Hepatocyte (in vitro differentiated cells): ENCODE data around the gene AGA. TPM values are rescaled to one million over a fixed set of nuclear protein-coding genes. Genes with fewer than 3 reads are reported as not detected.

ENCODE experiments used
- DNase-seq: peaks from one replicate; pipeline ENCODE4 v3.0.0-alpha.2; 2016; ENCODE audit warnings: low spot score
- H2AFZ ChIP-seq: fragments of 200-600 bp; sonication (generic); 2 replicates; pipeline ENCODE4 v1.6.0; 2016; ENCODE audit warnings: antibody characterized with exemption, mild to moderate bottlenecking
- H3K27ac ChIP-seq: fragments of 200-600 bp; sonication (generic); 2 replicates; pipeline ENCODE4 v1.5.1; 2016; ENCODE audit warnings: mild to moderate bottlenecking
- H3K27me3 ChIP-seq: fragments of 200-600 bp; sonication (generic); 2 replicates; pipeline ENCODE4 v1.6.1; 2016
- H3K36me3 ChIP-seq: fragments of 200-600 bp; sonication (generic); replicated peaks from 2 replicates; pipeline ENCODE4 v1.5.1; 2016; ENCODE audit warnings: low read depth; ENCODE audit not compliant: insufficient read depth
- H3K4me1 ChIP-seq: fragments of 200-600 bp; sonication (generic); 2 replicates; pipeline ENCODE4 v1.5.1; 2016; ENCODE audit warnings: mild to moderate bottlenecking, moderate library complexity; ENCODE audit not compliant: insufficient read depth
- H3K4me2 ChIP-seq: fragments of 200-600 bp; sonication (generic); 2 replicates; pipeline ENCODE4 v1.6.0; 2016
- H3K4me3 ChIP-seq: fragments of 200-600 bp; sonication (generic); 2 replicates; pipeline ENCODE4 v1.5.1; 2016; ENCODE audit warnings: mild to moderate bottlenecking
- H3K79me2 ChIP-seq: fragments of 200-600 bp; sonication (generic); 2 replicates; pipeline ENCODE4 v1.6.0; 2017; ENCODE audit warnings: mild to moderate bottlenecking
- H3K9me2 ChIP-seq: fragments of 200-600 bp; sonication (generic); replicated peaks from 2 replicates; pipeline ENCODE4 v1.6.0; 2017; ENCODE audit warnings: mild to moderate bottlenecking; ENCODE audit not compliant: insufficient read depth
- H3K9me3 ChIP-seq: fragments of 200-600 bp; sonication (generic); 2 replicates; pipeline ENCODE4 v1.5.1; 2016; ENCODE audit warnings: low read depth, mild to moderate bottlenecking
- H4K20me1 ChIP-seq: fragments of 200-600 bp; sonication (generic); 2 replicates; pipeline ENCODE4 v1.6.0; 2016; ENCODE audit warnings: mild to moderate bottlenecking; ENCODE audit not compliant: insufficient read depth, poor library complexity, severe bottlenecking
- CTCF ChIP-seq: fragments of 200-600 bp; sonication (generic); IDR thresholded peaks from 2 replicates; pipeline ENCODE4 v1.5.1; 2016; ENCODE audit warnings: antibody characterized with exemption, mild to moderate bottlenecking; ENCODE audit not compliant: poor library complexity
- EZH2 ChIP-seq: fragments of 200-600 bp; sonication (generic); IDR thresholded peaks from 2 replicates; pipeline ENCODE4 v1.6.1; 2016; ENCODE audit warnings: antibody characterized with exemption, mild to moderate bottlenecking, borderline replicate concordance
- EZH2phosphoT487 ChIP-seq: fragments of 200-600 bp; sonication (generic); IDR thresholded peaks from one replicate; pipeline ENCODE4 v1.6.1; 2018; ENCODE audit warnings: antibody characterized with exemption, mild to moderate bottlenecking, low read depth, moderate library complexity; ENCODE audit not compliant: unreplicated experiment, severe bottlenecking
- WGBS: methylation state at CpG from one replicate; pipeline ENCODE4 v1.1.6; 2016; ENCODE audit warnings: low lambda C conversion rate; ENCODE audit errors: missing lambda C conversion rate; 5-methylcytosine and 5-hydroxymethylcytosine counted together
- polyA plus RNA-seq: library from polyadenylated mRNA; unstranded; fragments of >200 nt; fragmentation: Nextera tagmentation; extraction: Ambion mirVana; gene quantifications from 2 replicates; pipeline ENCODE4 v1.2.1, GENCODE V29; 2016
- total RNA-seq: library from RNA; depleted of rRNA; stranded (reverse); fragments of >200 nt; gene quantifications from 2 replicates; pipeline ENCODE4 v1.2.3, GENCODE V29; 2014

Gene AGA
- total and polyA plus RNA-seq, 2 experiments from 2014 or later: 29.5 to 43.8 TPM

GRCh38 chr4:177480795-177481194 lies 38.6 kb upstream of the AGA start:
- WGBS: 82% methylated on average over 2 of the region's 2 CpGs
- Histone ChIP-seq H2AFZ (no peak overlapping the region), H3K4me1 (no peaks in the 10 kb centered on the region), H3K27me3 (no peaks in the 10 kb centered on the region), H3K36me3 (no peaks in the 10 kb centered on the region), H3K9me2 (no peaks in the 10 kb centered on the region), H3K4me2 (no peak overlapping the region), H3K9me3 (no peaks in the 10 kb centered on the region), H3K27ac (no peak overlapping the region), H4K20me1 (no peaks in the 10 kb centered on the region), H3K4me3 (no peak overlapping the region), H3K79me2 (no peaks in the 10 kb centered on the region)
- DNase-seq: no peak
- TF ChIP-seq CTCF: no peak
- no peak for TF ChIP-seq EZH2phosphoT487
- no peak for TF ChIP-seq EZH2

GRCh38 chr4:177479063-177479462 lies 36.8 kb upstream of the AGA start:
- H3K9me3 ChIP-seq: no peaks in the 10 kb centered on the region
- TF ChIP-seq CTCF (no peak), EZH2phosphoT487 (no peak), EZH2 (no peak)
- H3K4me3 ChIP-seq: no peak overlapping the region
- no peaks in the 10 kb centered on the region for H3K79me2 ChIP-seq
- H2AFZ ChIP-seq: no peak overlapping the region
- H3K27me3 ChIP-seq: no peaks in the 10 kb centered on the region
- H3K4me1 ChIP-seq: no peaks in the 10 kb centered on the region
- H3K27ac ChIP-seq: no peak overlapping the region
- H3K9me2 ChIP-seq: no peaks in the 10 kb centered on the region
- DNase-seq: no peak
- 81% methylated on average over 4 of the region's 4 CpGs for WGBS
- H3K4me2 ChIP-seq: no peak overlapping the region
- H4K20me1 ChIP-seq: no peaks in the 10 kb centered on the region
- H3K36me3 ChIP-seq: no peaks in the 10 kb centered on the region

- TF ChIP-seq CTCF: no peak
- TF ChIP-seq EZH2: no peak
- no peak for TF ChIP-seq EZH2phosphoT487
- Histone ChIP-seq H3K9me3 (no peaks in the 10 kb centered on the region), H3K9me2 (no peaks in the 10 kb centered on the region), H2AFZ (no peak overlapping the region), H3K4me1 (no peaks in the 10 kb centered on the region), H3K79me2 (no peaks in the 10 kb centered on the region), H3K36me3 (no peaks in the 10 kb centered on the region), H4K20me1 (no peaks in the 10 kb centered on the region), H3K4me3 (no peak overlapping the region), H3K27ac (no peak overlapping the region), H3K4me2 (no peak overlapping the region), H3K27me3 (no peaks in the 10 kb centered on the region)
- no peak for DNase-seq
- WGBS: 57% methylated on average over 2 of the region's 2 CpGs
Observed at GRCh38 chr4:177478496-177478895, 36.3 kb upstream of the AGA start.

GRCh38 chr4:177473991-177474390 lies 31.8 kb upstream of the AGA start:
- H3K4me2 ChIP-seq: no peak overlapping the region
- H3K9me2 ChIP-seq: no peaks in the 10 kb centered on the region
- H3K9me3 ChIP-seq: no peaks in the 10 kb centered on the region
- H3K4me1 ChIP-seq: no peaks in the 10 kb centered on the region
- 88% methylated on average over 1 of the region's 1 CpG for whole genome bisulfite sequencing
- H4K20me1 ChIP-seq: no peaks in the 10 kb centered on the region
- H3K27ac ChIP-seq: no peak overlapping the region
- H3K36me3 ChIP-seq: no peaks in the 10 kb centered on the region
- no peak overlapping the region for H2AFZ ChIP-seq
- H3K4me3 ChIP-seq: no peak overlapping the region
- no peaks in the 10 kb centered on the region for H3K79me2 ChIP-seq
- no peak for DNase-seq
- no peaks in the 10 kb centered on the region for H3K27me3 ChIP-seq
- TF ChIP-seq CTCF (no peak), EZH2phosphoT487 (no peak), EZH2 (no peak)
